Mammary epithelial cell (primary cell): ENCODE measurements around the gene CCDC68.

ENCODE experiments used
- EZH2 ChIP-seq: IDR thresholded peaks from 2 replicates; pipeline ENCODE4 v1.6.1; 2012; ENCODE audit warnings: low read length, inconsistent platforms, borderline replicate concordance
- TF ChIP-seq, protein P1 (sequence below), 2 donors: IDR thresholded peaks in 1 of 2; conservative IDR thresholded peaks in 1 of 2; 2 replicates each; pipeline ENCODE4 v1.5.1; 2011 to 2012; ENCODE audit warnings: inconsistent platforms in 2 of 2, low read length in 2 of 2, mild to moderate bottlenecking in 2 of 2, control low read depth in 1 of 2, low read depth in 1 of 2; ENCODE audit not compliant: insufficient read depth in 1 of 2; ENCODE audit errors: extremely low read depth in 1 of 2

DNA sequence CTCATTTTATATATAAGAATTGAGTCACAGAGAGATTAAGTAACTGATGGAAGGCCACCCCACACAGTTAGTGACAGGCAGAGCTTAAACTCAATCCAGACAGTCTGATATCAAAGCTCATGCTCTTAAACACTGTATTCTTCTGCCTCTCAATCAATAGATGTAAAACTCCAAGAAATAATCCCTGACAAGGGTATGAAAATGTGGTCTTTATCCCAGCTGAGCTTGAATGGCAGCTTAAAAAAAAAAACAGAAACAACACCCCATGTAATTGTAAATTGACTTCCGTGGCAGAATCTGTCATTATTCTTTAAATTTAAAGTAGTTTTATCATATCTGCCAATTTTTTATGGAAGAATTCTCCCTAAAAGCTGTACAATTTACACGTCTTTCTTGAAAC, 70.9 kb downstream of the CCDC68 start:
- TF ChIP-seq, protein P1, sequence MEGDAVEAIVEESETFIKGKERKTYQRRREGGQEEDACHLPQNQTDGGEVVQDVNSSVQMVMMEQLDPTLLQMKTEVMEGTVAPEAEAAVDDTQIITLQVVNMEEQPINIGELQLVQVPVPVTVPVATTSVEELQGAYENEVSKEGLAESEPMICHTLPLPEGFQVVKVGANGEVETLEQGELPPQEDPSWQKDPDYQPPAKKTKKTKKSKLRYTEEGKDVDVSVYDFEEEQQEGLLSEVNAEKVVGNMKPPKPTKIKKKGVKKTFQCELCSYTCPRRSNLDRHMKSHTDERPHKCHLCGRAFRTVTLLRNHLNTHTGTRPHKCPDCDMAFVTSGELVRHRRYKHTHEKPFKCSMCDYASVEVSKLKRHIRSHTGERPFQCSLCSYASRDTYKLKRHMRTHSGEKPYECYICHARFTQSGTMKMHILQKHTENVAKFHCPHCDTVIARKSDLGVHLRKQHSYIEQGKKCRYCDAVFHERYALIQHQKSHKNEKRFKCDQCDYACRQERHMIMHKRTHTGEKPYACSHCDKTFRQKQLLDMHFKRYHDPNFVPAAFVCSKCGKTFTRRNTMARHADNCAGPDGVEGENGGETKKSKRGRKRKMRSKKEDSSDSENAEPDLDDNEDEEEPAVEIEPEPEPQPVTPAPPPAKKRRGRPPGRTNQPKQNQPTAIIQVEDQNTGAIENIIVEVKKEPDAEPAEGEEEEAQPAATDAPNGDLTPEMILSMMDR (conservative IDR thresholded peaks at IDR 0.05 in 1 of 2, IDR thresholded peaks at IDR 0.05 in 1 of 2; ENCODE audit: extremely low read depth in 1 of 2, insufficient read depth in 1 of 2, low read depth in 1 of 2, low read length in 2 of 2) = no peak
- no peak for TF ChIP-seq EZH2
